ENCODE measurements around the gene CA9.

The CA9 gene

GRCh38 chr9:35726931-35727330 lies 53.2 kb downstream of the CA9 start:
- peak overlapping the region in 1 of 2 donors; percentile 87 for H3K4me3 ChIP-seq (replicated peaks in 1 of 2; ENCODE audit: low read depth in 2 of 2, low read length in 2 of 2)
- TF ChIP-seq, protein P1, sequence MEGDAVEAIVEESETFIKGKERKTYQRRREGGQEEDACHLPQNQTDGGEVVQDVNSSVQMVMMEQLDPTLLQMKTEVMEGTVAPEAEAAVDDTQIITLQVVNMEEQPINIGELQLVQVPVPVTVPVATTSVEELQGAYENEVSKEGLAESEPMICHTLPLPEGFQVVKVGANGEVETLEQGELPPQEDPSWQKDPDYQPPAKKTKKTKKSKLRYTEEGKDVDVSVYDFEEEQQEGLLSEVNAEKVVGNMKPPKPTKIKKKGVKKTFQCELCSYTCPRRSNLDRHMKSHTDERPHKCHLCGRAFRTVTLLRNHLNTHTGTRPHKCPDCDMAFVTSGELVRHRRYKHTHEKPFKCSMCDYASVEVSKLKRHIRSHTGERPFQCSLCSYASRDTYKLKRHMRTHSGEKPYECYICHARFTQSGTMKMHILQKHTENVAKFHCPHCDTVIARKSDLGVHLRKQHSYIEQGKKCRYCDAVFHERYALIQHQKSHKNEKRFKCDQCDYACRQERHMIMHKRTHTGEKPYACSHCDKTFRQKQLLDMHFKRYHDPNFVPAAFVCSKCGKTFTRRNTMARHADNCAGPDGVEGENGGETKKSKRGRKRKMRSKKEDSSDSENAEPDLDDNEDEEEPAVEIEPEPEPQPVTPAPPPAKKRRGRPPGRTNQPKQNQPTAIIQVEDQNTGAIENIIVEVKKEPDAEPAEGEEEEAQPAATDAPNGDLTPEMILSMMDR (IDR thresholded peaks at IDR 0.05; ENCODE audit: low read depth, low read length) = peak; percentile 9

GRCh38 chr9:35727676-35728040 lies 53.9 kb downstream of the CA9 start:
- H3K4me3 ChIP-seq (replicated peaks in 1 of 2; ENCODE audit: low read depth in 2 of 2, low read length in 2 of 2) = peak overlapping the region; percentile 39 to 87
- TF ChIP-seq, protein P1 (IDR thresholded peaks at IDR 0.05; ENCODE audit: low read depth, low read length) = no peak

More at GRCh38 chr9:35726931-35727330, 53.2 kb downstream of the CA9 start:
- peak; percentile 53 to 68 for DNase-seq (ENCODE audit: low read depth in 2 of 2)

DNA sequence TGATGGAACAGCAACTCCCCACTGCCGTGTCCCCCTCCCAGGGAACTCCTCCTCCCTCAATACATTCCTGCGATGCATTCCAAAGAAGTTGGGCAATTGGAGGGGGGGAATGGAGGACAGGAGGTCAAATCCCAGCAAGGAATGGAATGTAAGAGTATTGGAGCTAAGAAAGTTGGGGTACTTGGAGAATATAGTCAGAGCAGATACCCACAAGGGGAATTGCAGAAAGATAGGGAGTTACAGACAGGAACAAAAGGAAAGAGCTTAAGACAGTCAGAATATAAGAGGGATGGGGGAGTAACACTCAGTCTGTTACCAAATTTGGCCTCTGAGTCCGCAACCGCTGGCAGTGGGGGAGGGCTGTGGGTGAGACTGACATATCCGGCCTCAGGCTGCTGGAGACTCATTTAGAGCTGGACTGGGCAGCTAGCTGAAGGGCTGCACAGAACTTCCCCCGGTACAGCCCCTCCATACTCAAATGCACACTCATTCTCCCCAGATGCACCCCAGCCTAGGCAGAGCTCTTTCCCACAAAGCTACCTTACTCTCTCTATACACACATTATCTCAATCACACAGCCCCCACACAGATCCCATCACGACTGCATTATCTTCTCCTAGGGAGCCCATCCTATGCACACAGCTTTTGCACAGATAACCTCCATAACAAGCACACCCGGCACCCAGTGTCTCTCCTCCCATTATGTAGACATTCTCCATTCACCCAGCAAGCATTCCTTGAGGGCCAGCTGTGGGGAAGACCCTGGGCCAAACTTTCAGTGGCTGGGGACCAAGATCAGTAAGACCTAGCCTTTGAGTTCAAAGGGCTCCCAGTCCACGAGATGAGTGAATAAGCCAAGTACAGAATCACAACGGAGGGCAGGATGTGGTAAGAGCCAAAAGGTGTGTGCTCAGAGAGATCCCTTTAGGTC lies 54.6 kb downstream of the CA9 start:
- TF ChIP-seq, protein P1 (IDR thresholded peaks at IDR 0.05; ENCODE audit: low read depth, low read length) = no peak
- H3K4me3 ChIP-seq (replicated peaks in 1 of 2; ENCODE audit: low read depth in 2 of 2, low read length in 2 of 2) = peak overlapping the region; percentile 39 to 87
- peak; percentile 94 to 95 for DNase-seq (ENCODE audit: low read depth in 2 of 2)

More at GRCh38 chr9:35727676-35728040, 53.9 kb downstream of the CA9 start:
- DNase-seq (ENCODE audit: low read depth in 2 of 2) = no peak

DNA sequence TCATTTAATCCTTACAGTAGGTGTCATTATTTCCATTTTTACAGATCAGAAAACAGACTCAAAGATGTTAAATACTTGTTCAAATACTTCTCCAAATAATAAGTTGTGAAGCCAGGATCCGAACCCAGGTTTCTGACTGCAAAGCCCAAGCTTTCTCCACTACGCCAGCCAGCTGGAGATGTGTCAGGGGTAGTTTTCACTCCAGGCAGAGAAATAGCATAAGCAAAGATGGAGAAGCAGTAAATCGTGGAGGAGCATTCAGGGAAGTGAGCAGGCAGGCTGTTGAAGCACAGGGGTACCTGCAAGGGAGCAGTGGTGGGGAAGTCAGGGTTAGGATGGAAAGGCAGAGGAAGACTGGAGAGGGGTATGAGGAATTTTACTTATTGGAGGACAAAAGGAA lies 55.4 kb downstream of the CA9 start:
- H3K4me3 ChIP-seq (replicated peaks in 1 of 2; ENCODE audit: low read depth in 2 of 2, low read length in 2 of 2) = peak overlapping the region; percentile 86 to 87
- TF ChIP-seq, protein P1 (IDR thresholded peaks at IDR 0.05; ENCODE audit: low read depth, low read length) = no peak
- DNase-seq (ENCODE audit: low read depth in 2 of 2) = peak in 1 of 2 donors; percentile 32

- H3K4me3 ChIP-seq (replicated peaks in 1 of 2; ENCODE audit: low read depth in 2 of 2, low read length in 2 of 2) = peak overlapping the region; percentile 86 to 87
- peak; percentile 84 to 89 for DNase-seq (ENCODE audit: low read depth in 2 of 2)
- TF ChIP-seq, protein P1 (IDR thresholded peaks at IDR 0.05; ENCODE audit: low read depth, low read length) = peak; percentile 68
These were observed 56.2 kb downstream of the CA9 start for GRCh38 chr9:35729700-35730485.

DNA sequence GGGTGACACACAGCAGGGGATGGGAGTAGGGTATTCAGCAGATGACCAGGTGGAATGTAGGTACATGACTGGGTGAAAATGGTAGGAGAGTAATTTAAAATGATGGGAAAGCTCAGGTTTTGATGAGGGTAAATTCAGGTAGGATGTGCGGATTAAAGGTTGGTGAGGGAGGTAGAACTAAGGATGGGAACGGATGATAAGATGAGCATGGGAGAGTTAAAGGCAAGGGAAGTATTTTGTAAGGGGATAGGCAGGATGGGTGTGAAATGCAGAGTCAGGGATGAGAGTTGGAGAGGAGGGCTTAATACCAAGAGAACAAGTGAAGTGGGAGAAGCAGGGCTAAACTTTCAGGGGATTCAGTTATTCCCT lies 56.7 kb downstream of the CA9 start:
- TF ChIP-seq, protein P1 (IDR thresholded peaks at IDR 0.05; ENCODE audit: low read depth, low read length) = no peak
- H3K4me3 ChIP-seq (replicated peaks in 1 of 2; ENCODE audit: low read depth in 2 of 2, low read length in 2 of 2) = peak overlapping the region; percentile 86 to 87
- DNase-seq (ENCODE audit: low read depth in 2 of 2) = peak in 1 of 2 donors; percentile 15
